ENCODE results near the gene CCN6. TPM values are rescaled to one million over a fixed set of nuclear protein-coding genes. Genes with fewer than 3 reads are reported as not detected.

CCN6 gene
- total RNA-seq, 1 experiment from 2014 or later = not detected

DNA sequence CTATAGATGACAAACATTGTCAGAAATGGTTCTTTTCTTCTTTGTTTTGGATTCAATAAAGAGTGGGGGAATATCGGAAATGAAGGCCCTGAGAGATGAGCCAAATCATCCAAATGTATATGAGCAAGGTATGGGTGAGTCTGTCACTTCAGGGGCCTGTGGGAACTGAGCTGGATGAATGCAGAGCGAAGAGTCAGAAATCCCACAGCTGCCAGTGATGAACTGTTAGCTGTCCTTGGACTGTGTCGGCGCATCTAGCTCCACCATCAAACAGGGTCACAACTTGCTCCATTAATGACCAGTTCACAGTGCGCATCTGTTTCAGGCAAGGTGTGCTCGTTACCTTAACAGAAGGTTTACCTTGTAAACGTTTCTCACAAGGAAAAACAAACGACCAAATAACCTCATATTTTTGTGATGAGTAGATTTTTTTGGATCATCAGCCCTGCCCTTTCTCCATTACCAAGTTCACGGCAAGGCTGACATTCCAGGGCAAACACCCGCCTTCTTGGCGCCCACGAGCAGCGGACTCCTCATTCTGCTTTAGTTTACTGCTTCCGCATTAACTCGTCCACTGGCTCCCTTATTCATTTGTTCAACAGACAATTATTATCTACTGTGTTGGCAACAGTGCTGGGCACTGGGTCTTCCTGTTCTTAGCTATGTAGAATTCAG, 15.0 kb upstream of the CCN6 start:
- no peaks in the 10 kb centered on the region for H3K9me3 Mint-ChIP-seq (ENCODE audit: unreplicated experiment)
- no peak overlapping the region for H3K4me3 Mint-ChIP-seq (ENCODE audit: unreplicated experiment)
- ChIA-PET POLR2A (no interaction called here), CTCF (no interaction called here)
- no peaks in the 10 kb centered on the region for H3K4me1 Mint-ChIP-seq (ENCODE audit: low read depth, unreplicated experiment)
- Histone ChIP-seq H3K27me3 (replicated peaks; ENCODE audit: control insufficient read depth, insufficient read depth, low read length) (no peaks in the 10 kb centered on the region), H3K4me1 (peaks cover 3% of the 10 kb centered on the region; the same call in 1 of the 2 replicates), H3K9me3 (no peaks in the 10 kb centered on the region), H3K36me3 (ENCODE audit: control insufficient read depth, insufficient read depth, low read length) (no peaks in the 10 kb centered on the region), H3K4me3 (ENCODE audit: low read depth, low read length) (no peak overlapping the region)
- TF ChIP-seq, protein P1, sequence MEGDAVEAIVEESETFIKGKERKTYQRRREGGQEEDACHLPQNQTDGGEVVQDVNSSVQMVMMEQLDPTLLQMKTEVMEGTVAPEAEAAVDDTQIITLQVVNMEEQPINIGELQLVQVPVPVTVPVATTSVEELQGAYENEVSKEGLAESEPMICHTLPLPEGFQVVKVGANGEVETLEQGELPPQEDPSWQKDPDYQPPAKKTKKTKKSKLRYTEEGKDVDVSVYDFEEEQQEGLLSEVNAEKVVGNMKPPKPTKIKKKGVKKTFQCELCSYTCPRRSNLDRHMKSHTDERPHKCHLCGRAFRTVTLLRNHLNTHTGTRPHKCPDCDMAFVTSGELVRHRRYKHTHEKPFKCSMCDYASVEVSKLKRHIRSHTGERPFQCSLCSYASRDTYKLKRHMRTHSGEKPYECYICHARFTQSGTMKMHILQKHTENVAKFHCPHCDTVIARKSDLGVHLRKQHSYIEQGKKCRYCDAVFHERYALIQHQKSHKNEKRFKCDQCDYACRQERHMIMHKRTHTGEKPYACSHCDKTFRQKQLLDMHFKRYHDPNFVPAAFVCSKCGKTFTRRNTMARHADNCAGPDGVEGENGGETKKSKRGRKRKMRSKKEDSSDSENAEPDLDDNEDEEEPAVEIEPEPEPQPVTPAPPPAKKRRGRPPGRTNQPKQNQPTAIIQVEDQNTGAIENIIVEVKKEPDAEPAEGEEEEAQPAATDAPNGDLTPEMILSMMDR (IDR thresholded peaks at IDR 0.05; ENCODE audit: insufficient read depth in 1 of 2, low read depth in 1 of 2, low read length in 1 of 2, severe bottlenecking in 1 of 2, unreplicated experiment in 1 of 2) = no peak
- H3K36me3 Mint-ChIP-seq (ENCODE audit: insufficient read depth, unreplicated experiment) = no peaks in the 10 kb centered on the region
- H3K27me3 Mint-ChIP-seq (ENCODE audit: insufficient read depth, unreplicated experiment) = peaks cover 6% of the 10 kb centered on the region
- DNase-seq = no peak
- intact Hi-C loops (cut with micrococcal nuclease; ENCODE audit: unreplicated experiment) = no loop called here
- no peak overlapping the region for H3K27ac Mint-ChIP-seq (ENCODE audit: unreplicated experiment)
- no TSS peak for BruUV-seq (replicated peaks)

GRCh38 chr6:112039431-112039770, 14.5 kb upstream of the CCN6 start:
- Mint-ChIP-seq H3K27me3 (ENCODE audit: insufficient read depth, unreplicated experiment) (peaks cover 3% of the 10 kb centered on the region), H3K4me1 (ENCODE audit: low read depth, unreplicated experiment) (no peaks in the 10 kb centered on the region), H3K9me3 (ENCODE audit: unreplicated experiment) (no peaks in the 10 kb centered on the region), H3K36me3 (ENCODE audit: insufficient read depth, unreplicated experiment) (no peaks in the 10 kb centered on the region), H3K4me3 (ENCODE audit: unreplicated experiment) (no peak overlapping the region), H3K27ac (ENCODE audit: unreplicated experiment) (no peak overlapping the region)
- Histone ChIP-seq H3K4me3 (ENCODE audit: low read depth, low read length) (no peak overlapping the region), H3K27me3 (replicated peaks; ENCODE audit: control insufficient read depth, insufficient read depth, low read length) (no peaks in the 10 kb centered on the region), H3K36me3 (ENCODE audit: control insufficient read depth, insufficient read depth, low read length) (no peaks in the 10 kb centered on the region), H3K9me3 (no peaks in the 10 kb centered on the region), H3K4me1 (peaks cover 3% of the 10 kb centered on the region; the same call in 1 of the 2 replicates)
- BruUV-seq (replicated peaks) = no TSS peak
- no peak for DNase-seq
- TF ChIP-seq, protein P1 (IDR thresholded peaks at IDR 0.05; ENCODE audit: insufficient read depth in 1 of 2, low read depth in 1 of 2, low read length in 1 of 2, severe bottlenecking in 1 of 2, unreplicated experiment in 1 of 2) = no peak
- ChIA-PET CTCF (no interaction called here), POLR2A (no interaction called here)
- intact Hi-C loops (cut with micrococcal nuclease; ENCODE audit: unreplicated experiment) = no loop called here

DNA sequence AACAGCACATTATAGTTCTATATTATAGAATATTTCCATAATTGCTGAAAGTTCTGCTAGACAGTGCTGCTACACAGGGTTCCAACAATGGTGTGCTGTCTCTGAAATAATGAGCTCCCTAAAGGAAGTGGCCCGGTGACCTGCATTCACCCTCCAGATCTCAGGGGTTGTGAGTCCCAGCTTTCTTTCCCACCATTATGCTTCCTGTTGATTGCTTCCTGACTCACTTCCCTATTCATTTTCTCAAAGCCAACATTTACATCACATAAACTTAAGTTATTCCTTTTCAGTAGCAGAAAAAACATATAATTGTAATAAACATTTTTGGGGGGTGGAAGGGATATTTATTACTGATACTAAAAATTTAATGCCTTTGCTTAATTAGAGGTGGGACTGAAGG, 12.9 kb upstream of the CCN6 start:
- Mint-ChIP-seq H3K27me3 (ENCODE audit: insufficient read depth, unreplicated experiment) (peaks cover 3% of the 10 kb centered on the region), H3K4me1 (ENCODE audit: low read depth, unreplicated experiment) (no peaks in the 10 kb centered on the region), H3K9me3 (ENCODE audit: unreplicated experiment) (no peaks in the 10 kb centered on the region), H3K27ac (ENCODE audit: unreplicated experiment) (no peak overlapping the region), H3K36me3 (ENCODE audit: insufficient read depth, unreplicated experiment) (no peaks in the 10 kb centered on the region), H3K4me3 (ENCODE audit: unreplicated experiment) (no peak overlapping the region)
- TF ChIP-seq, protein P1 (IDR thresholded peaks at IDR 0.05; ENCODE audit: insufficient read depth in 1 of 2, low read depth in 1 of 2, low read length in 1 of 2, severe bottlenecking in 1 of 2, unreplicated experiment in 1 of 2) = no peak
- ChIA-PET CTCF (interaction anchor here (0.6 kb wide), 1 partner anchor 331 kb away, joined by 3 read pairs; no protein-coding TSS in a partner anchor), POLR2A (no interaction called here)
- H3K4me1 ChIP-seq = peaks cover 3% of the 10 kb centered on the region; the same call in 1 of the 2 replicates
- intact Hi-C loops (cut with micrococcal nuclease; ENCODE audit: unreplicated experiment) = no loop called here
- no peaks in the 10 kb centered on the region for H3K27me3 ChIP-seq (replicated peaks; ENCODE audit: control insufficient read depth, insufficient read depth, low read length)
- no peak overlapping the region for H3K4me3 ChIP-seq (ENCODE audit: low read depth, low read length)
- no peaks in the 10 kb centered on the region for H3K36me3 ChIP-seq (ENCODE audit: control insufficient read depth, insufficient read depth, low read length)
- no peaks in the 10 kb centered on the region for H3K9me3 ChIP-seq
- no TSS peak for BruUV-seq (replicated peaks)
- no peak for DNase-seq

Measured in Caco-2 (cell line).